Measurements from ENCODE around the gene EXPH5. TPM values are rescaled to one million over a fixed set of nuclear protein-coding genes. Genes with fewer than 3 reads are reported as not detected.

EXPH5 gene
- total RNA-seq, 1 donor from 2014 or later: 24.6 TPM

DNA sequence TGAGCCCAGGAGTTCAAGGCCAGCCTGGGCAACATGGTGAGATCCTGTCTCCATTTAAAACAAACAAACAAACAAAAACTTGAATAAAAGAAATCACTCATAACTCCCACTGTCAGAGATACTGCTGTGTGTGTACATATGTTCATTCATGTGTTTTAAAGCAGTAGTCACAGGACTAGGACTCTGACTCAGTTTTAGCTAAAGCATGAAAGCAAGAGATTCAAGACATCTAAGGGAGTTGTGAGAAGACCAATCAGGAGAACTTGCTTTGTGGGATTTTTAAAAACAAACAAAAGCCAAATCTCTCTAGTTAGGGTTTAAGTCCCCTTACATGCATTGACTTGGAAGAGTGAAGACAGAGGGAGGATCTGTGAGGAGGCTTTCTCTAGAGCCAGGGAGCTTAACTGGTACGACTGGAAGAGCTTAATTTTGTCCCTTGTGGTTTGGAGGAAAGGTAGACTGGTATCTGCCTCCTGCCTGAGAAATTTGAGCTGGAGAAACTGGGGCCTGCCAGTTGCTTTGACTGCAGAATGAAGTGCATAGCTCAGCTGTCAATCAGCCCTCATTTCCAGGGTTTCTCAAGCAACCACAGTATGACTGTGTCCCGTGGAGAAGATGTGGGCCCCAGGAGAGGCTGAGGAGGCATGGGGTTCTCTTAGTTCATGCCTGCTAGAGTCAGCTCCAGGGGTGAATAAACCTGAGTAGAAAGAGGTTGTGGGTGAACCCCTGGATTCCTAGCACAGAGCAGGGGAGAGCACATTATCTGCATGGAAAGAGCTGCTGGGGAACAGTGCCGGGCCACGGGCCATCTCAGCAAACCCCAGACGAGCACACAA, 30.6 kb downstream of the EXPH5 start:
- peak; percentile 93 for ATAC-seq

DNA sequence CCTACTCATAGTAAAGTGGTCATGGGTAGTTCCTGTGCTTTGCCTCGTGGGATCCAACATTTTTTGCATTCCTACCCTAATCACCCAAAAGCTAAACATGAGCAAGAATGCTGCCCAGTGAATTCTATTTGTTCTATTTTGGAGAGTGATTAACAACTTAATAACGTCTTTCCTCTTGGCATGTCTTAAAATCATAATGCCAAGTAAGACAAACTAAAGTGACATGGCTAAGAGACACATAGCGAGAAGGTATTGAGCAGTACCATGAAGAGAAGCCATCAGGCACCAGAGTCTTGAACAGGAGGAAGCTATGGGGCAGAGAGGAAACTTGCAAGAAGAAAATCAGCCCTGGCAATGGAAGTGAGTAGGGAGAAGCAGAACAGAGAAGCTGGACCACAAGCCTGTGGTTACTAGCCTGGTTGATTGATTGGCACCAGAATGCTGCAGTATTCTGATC, 32.0 kb downstream of the EXPH5 start:
- ATAC-seq: no peak

DNA sequence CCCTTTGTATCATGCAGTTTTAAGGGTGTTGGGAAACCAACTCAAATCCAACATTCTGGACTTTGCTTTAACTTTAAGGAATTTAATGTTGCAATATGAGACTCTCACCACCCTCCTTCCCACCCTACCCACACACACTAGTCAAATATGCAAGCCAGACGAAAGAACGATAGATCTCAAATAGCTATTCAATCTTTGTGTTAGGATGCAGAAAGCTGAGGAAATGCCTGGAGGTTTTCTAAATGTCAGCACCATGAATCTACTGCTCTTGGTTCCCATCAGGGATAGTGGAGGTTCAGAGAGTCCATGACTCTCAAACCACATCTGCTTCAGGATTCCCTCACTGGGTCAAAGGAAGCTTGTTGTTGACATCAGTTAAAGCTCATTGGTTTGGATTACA, 33.7 kb downstream of the EXPH5 start:
- no peak for ATAC-seq

DNA sequence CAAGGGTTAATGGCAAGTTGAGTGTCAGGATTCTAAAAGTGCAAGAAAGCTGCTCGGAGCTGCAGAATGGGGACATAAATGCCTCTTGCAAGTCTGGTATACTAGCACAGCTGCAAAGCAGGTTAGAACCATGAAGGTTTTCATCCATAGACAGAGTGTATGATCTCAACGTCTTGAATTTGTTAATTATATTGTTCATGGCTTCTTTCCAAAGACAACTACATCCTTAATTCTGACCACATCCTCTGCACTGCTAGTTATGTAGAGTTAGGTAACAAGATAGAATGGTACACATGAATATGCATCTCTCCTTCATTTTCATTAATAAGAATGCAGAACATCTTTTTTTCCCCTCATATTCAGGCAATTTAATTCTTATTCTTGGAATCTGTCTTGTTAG, 34.2 kb downstream of the EXPH5 start:
- ATAC-seq: no peak

DNA sequence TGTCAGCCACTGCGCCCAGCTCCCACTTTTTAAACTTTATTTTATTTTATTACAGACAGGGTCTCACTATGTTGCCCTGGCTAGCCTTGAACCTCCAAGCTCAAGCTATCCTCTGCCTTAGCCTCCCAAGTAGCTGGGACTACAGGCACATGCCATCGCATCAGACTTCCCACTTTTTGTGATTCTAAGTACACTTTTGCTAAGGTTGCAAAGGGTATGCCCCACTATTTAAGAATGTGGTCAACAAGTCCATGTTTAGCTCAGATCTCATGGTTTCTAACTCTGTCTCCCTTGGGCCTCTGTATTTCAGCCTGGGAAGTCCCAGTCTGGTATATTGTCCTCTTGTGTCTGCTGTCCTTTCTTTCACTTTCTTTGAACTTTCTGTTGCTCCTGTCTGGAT, 35.3 kb downstream of the EXPH5 start:
- no peak for ATAC-seq

DNA sequence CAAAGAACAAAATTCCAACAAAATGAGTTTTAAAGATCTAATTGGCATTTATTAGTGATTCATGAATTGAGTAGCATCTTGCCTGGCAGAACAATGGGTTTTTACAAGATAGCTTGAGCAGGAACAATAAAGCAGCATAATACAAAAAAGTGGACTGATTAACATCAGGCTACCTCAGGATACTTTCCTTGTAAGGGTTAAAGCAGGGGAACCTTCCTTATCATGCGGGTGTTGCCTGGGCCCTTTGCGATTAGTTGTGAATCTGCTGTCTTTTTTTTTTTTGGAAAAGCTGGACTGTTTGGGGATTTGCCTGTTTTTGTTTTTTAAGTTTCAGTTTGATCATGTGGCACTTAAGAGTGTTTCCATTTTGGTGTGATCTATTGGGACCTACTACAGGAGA, 37.5 kb downstream of the EXPH5 start:
- ATAC-seq: no peak

DNA sequence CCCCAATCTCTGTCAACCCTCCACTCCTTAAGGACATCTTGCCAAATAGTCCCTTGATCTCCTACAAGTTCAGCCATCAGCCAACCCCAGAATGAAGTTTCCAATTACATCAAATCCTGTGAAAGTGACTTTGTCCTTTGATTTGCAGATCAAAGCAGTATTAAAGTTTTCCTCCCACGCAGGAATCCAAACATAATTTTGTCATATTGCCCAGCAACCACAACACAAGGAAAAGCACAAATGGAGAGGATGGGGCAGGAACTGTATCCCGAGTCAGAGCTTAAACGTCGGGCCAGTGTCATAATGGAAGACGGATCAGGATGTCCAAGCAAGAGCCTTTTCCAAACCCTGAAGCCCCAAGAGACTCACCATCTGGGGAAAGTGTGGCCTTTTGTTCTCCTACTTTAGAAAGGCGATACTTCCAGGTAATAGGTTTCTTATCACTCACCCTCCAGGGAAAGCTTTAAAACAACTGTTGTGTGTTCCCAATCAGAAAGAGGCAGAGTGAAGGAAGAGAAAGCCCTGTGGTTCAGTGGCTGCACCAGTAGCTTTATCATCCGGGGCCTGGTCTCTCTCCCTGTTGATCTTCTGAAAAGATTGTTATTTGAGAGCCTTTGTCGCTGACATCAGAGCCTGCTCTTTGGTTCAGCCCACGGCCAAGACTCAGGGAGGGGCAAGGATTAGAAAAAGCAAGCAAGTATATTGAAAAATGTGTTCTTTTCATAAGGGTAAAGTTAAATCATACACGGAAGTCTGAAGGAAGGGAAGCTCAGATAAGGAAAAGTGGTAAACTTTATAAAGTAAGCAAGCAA, 41.7 kb downstream of the EXPH5 start:
- ATAC-seq: peak; percentile 48

DNA sequence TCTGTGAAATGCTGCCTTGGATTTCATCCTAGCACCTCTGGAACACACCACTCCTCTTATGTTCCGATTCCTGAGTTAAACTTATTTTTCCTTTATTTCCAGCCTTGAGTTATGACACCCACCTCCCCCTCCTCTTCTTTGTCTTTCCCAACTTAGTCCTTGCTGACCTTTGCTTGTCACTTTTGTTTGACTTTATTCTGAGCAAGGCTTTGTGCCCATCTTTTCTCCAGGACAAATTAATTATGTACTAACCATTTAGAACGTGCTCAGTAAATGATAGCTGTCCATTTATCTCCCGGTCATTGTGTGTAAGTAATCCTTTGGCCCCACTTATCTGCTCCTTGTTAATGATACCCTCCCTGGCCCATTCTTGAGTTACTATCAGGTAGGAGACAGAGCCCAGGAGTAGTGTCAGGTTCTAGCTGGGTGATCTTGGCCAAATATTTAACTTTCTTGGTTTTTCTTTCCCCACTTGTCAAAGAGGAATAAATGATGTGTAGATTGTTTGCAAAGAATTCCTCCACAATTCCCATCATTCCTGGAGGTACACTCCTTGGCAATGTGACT, 44.2 kb downstream of the EXPH5 start:
- ATAC-seq: no peak

DNA sequence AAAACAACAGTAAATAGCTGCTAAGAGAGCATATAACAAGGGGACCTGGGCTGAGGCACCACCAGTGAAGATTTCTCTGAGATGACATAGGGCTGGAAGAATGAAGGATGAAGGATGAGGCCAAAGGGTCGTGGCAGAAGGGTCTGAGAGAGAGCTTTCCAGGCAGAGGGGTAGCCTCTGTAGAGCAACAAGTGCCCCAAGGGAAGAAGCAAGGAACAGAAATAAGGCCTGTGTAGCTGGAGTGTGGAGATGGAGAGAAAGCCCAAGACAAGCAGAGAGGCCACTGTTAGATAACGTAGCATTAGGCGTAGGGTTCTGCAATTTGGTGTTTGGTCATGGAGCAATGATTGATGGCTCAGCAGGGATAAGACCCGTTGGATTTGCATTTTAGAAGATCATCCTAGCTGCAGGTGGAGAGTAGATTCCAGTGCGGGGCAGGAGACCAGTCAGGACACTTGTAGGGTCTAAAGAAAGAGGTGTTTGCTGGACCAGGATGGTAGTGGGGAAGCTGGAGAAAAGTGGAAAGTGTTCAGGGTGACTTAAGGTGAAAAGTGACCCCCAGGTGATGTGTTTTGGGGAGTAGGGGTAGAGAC, 47.6 kb downstream of the EXPH5 start:
- no peak for ATAC-seq

DNA sequence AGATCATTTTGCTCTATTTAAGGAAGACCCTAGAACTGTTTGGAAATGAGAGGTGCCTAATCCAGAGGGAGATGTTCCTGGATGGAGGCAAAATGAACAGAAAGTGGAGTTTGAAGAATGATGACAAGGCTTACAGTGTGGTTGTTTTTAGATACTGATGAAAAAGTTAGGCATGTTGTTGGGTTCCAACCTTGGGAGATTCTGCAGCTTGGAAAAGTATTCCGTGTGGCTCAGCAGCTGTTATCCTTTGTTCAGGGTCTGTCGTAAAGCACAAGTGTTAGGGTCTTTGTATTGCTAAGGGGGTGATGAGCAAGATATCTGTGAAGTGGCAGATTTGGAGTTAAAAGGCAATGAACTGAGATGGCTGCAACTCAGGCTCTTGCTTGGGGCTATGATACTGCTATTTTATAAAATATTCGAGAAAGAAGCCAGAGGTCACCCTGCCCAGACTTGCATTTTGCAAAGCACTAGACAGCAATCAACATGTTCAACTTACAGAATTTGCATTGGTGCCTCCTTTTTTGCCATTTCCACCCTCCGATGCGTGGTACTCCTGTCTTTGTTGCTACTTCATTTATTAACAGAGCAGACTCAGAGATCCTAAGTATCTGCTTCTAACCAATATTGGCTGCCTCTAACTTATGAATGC, 50.1 kb downstream of the EXPH5 start:
- ATAC-seq: peak; percentile 47

DNA sequence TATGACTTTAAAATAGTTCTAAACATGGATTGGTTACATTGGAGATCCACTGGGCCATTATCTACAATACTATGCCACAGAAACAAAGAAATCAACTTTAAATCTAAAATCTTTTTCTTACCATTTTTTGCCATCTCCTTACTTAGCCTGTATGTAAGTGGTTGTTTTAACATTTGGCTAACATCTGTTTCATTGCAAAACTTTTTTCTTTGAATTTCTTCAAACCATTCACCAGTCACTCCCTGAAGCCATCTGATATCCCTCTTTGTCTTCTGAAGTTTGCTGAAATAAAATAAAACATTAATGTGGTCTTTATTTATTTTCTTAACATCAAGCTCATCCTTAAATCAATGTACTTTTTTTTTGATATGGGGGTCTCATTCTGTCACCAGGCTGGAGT, 52.0 kb downstream of the EXPH5 start:
- no peak for ATAC-seq

DNA sequence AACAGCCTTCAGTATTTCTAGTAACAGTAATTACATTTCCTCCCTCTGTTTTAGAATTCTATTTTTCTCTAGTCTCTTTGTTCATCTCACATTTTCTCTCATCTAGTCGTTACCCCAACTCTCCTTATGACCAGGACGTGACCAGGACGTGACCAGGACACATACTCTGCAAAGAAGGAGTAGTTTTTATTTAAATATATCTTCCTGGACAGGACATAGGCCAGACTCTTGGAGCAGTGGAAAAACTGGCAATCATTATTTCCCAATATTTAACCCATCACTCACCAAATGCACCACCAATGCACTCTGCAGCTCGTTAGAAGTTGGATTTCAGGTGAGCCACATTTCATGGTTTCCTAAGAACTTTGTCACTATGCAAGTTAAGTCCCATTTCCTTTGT, 55.1 kb downstream of the EXPH5 start:
- ATAC-seq: no peak

DNA sequence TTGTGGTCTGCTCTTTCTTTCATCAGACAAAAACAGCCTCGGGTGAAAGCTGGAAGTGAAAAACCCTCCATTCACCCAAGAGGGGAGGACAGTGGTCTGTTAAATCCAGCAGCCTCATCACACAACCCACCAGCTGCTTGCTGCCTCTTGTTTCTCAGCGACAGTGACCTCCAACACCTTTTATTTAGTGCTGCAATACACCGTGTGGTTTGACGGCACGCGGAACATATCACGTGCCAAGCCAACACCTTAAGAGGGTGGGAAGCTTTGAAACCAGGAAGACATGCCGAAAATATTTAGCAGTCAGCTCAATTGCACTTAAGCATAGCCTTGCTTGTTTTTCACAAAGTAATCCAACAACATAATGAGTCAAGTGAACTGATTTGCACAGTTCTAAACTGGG, 55.5 kb downstream of the EXPH5 start:
- ATAC-seq: peak; percentile 89

DNA sequence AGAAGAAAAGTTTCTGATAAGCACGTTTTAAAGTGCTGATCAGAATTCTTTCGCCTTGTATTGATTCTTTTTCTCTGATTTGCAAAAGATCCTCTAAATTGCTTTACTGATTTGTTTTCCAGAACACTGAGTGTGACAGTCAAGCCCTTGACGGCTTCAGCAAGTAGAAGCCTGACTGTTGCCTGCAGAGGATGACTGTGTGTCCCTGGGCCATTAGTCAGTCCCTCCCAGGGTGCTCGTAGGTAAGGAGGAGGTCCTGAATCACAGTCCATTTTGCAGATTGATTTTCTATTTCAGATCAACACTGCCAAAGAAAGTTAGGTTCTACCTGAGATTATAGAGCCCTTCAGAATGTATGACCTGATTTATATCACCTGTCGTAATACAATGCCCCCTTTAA, 56.8 kb downstream of the EXPH5 start:
- peak; percentile 88 for ATAC-seq

DNA sequence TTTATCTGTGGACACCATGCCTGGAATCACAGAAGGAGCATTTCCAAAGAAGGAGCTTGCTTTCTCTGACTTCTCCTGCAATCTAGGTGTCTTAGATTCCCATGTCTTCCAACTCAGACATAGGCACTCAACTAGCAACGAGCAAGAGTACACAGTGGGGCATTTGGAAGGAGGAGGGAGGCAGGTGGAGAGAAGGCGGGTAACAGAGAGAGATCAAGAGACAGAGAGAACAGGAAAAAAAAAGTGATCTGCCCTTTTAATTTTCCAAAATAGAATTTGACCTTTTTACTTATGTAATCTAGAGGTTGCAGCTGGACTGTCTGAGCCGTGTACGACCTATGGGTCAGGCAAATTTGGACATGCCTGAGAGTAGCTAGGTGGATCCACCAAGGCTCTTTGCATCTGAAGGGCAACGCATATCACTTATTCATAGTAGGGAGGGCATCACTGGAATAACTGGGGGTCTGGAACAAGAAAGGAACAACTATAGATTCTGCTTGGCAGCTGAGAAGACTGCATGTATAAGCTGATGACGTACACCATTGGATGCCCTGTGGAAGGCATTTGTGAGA, 58.1 kb downstream of the EXPH5 start:
- ATAC-seq: no peak

DNA sequence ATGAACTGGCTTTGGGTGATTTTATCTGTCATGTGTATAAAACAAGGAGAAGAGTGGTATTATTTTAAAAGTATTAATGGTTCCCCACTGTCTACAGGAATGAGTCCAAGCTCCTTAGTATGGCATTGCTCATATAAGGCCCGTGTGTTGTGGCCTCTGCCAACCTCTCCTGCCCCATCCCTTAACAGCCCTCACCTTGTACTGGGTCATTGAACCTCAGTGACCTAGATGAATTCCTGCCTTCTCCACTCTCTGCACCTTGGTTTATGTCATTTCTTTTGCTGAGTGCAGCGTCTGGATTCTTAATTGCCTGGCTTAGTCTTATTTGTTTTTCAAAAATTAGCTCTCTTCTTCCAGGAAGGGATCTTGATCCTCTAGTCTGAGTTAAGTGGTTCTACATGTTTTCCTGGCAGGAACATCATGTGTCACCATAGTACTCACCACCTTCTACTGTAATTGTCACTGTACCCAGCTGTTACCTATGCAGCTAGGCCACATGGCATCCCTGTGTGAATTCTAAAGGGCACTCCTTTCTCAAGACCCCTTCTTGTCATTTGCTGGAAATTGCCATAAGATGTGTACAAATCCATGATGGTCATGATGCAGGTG, 59.2 kb downstream of the EXPH5 start:
- ATAC-seq: peak; percentile 69

DNA sequence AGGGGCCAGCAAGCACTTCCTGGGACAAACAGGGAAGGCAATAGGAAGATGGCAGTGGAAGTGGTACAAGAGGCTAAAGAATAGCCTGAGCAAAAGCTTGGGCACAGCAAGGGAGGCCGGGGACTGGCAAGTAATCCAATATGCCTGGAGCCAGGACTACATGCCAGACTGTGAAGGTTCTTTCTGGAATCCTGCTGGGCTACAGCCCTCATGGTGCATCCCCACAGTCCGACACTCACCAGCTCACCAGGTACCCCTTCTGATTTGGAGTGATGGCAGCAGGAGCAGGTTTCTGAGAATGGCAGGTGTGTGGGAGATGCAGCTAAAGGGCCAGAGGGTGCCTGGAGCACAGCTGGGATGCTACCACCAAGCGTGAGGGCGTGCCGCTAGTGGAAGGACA, 63.1 kb downstream of the EXPH5 start:
- no peak for ATAC-seq

DNA sequence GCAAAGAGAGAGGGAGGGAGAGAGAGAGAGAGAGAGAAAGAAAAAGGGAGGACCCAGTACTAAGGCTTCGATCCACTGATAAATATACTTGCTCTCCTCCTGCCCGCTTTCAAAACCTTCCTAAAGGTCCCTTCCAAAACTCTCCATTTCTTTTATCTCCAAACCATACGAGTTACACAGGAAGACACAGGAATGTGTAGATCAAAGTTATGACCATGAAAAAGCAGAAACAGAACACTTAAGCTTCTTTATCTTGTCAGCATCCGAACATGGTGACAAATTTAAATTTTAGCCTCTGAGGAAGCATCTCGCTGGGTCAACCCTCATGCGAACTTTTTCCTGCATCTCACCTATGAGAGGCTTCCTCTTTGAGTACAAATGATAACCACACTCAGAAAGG, 66.2 kb downstream of the EXPH5 start:
- ATAC-seq: no peak

DNA sequence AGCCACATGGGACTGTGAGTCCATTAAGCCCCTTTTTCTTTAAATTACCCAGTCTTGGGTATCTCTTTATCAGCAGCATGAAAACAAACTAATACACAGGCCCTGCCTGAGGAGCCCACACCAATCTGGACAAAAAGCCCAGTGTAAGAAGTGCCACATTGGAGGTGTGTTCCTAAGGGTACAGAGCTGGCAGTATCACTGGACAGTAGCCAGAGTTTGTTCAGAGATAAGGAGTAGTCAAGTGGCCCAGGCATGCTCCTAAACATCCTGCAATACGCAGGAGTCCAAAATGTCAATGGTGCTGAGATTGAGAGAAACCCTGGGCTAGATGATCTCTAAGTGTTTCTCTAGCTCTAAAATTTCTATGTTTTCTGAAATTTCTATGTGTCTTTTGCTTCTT, 68.4 kb downstream of the EXPH5 start:
- no peak for ATAC-seq

DNA sequence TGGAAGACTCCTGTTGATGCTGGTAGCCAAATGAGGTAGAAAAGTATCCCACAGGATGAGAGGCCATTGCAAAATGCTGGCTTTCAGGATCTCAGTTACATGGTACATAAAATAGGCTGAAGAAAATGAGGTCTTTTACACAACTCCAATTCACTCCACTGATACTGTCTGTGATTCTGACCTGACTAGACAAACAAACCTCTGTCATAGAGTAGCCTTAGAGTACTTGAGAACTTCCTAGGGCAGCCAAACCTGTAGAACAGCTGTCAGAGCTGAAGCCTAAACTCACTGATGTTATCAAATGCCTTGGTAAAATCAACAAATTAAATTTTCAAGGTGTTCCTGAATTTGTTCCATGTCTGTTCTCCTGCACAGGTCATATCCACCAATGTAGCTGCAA, 69.1 kb downstream of the EXPH5 start:
- ATAC-seq: peak; percentile 71

DNA sequence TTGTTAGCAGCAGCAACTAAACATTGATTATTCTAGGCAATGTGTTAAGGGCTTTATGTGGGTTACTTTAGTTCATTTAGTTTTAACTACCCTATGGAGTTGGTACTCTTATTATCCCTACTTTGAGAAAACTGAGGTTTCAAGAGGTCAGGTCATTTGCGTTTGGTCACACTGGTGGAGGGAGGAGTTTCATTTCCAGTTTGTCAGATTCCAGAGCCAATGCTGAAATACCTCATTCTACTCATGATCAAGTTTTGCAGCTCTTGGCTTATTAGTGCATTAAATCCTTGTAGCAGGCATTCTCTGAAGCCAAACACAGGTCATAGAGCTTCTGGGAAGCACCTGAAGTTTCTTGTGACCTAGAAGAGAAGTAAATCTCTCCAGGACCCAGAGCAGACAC, 71.2 kb downstream of the EXPH5 start:
- peak; percentile 67 for ATAC-seq

DNA sequence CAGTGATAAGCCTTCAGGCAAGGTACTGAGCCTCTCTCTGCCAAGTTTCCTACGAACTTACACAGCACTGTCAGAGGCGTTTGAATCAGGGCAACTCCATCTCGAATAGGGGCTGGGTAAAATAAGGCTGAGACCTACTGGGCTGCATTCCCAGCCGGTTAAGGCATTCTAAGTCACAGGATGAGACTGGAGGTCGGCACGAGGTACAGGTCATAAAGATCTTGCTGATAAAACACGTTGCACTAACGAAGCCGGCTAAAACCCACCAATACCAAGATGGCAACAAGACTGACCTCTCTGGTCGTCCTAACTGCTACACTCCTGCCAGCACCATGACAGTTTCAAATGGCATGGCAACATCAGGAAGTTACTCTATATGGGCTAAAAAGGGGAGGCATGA, 75.0 kb downstream of the EXPH5 start:
- no peak for ATAC-seq

All from esophagus mucosa (tissue), 1 donor.